Measurements from ENCODE around the gene MLLT6. TPM values are rescaled to one million over a fixed set of nuclear protein-coding genes. Genes with fewer than 3 reads are reported as not detected.

The MLLT6 gene
- polyA plus RNA-seq, 2 of the 4 experiments (the other 2 are of a cell fraction), result 28.3 to 28.9 TPM

- Histone ChIP-seq H3K4me1 (peaks cover 7% of the 10 kb centered on the region), H3K4me2 (no peak overlapping the region), H3K9me3 (no peaks in the 10 kb centered on the region), H3K27ac (no peak overlapping the region), H3K4me3 (no peak overlapping the region)
- no peak for TF ChIP-seq HOXB13 (CRISPR knock-in tag; IDR thresholded peaks at IDR 0.05; ENCODE audit: low read depth)
- no peak for TF ChIP-seq NR3C1 (IDR thresholded peaks at IDR 0.05)
- TF ChIP-seq MYC (IDR thresholded peaks at IDR 0.05; ENCODE audit: borderline replicate concordance, low read length), result no peak
- TF ChIP-seq PBX3 (IDR thresholded peaks at IDR 0.05), result no peak
- TF ChIP-seq KDM5A (IDR thresholded peaks at IDR 0.05), result no peak
- TF ChIP-seq, protein P1, sequence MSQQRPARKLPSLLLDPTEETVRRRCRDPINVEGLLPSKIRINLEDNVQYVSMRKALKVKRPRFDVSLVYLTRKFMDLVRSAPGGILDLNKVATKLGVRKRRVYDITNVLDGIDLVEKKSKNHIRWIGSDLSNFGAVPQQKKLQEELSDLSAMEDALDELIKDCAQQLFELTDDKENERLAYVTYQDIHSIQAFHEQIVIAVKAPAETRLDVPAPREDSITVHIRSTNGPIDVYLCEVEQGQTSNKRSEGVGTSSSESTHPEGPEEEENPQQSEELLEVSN (IDR thresholded peaks at IDR 0.05; ENCODE audit: borderline replicate concordance, low read depth), result no peak
- no peak for TF ChIP-seq TFCP2L1 (CRISPR knock-in tag; IDR thresholded peaks at IDR 0.05)
- no peak for TF ChIP-seq ZC3H11A (IDR thresholded peaks at IDR 0.05)
- TF ChIP-seq, protein P2, sequence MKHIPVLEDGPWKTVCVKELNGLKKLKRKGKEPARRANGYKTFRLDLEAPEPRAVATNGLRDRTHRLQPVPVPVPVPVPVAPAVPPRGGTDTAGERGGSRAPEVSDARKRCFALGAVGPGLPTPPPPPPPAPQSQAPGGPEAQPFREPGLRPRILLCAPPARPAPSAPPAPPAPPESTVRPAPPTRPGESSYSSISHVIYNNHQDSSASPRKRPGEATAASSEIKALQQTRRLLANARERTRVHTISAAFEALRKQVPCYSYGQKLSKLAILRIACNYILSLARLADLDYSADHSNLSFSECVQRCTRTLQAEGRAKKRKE (CRISPR knock-in tag; IDR thresholded peaks at IDR 0.05; ENCODE audit: low read depth), result no peak
- no peak for TF ChIP-seq TP53 (CRISPR knock-in tag; IDR thresholded peaks at IDR 0.05)
- no peak for TF ChIP-seq ZSCAN20 (CRISPR knock-in tag; IDR thresholded peaks at IDR 0.05)
- FAIRE-seq (no peak), ATAC-seq (no peak), DNase-seq (ENCODE audit: low read depth in 1 of 2, low spot score in 1 of 2) (no peak)
- WGBS (ENCODE audit: missing lambda C conversion rate), result 96% methylated on average over 13 of the region's 18 CpGs
- CTCF ChIA-PET, result interaction anchor here (0.5 to 12.9 kb wide), 10 partner anchors 10 to 458 kb away, joined by 3 to 102 read pairs (median 5); no protein-coding TSS in a partner anchor
- POLR2A ChIA-PET, result interaction anchor here (1.2 kb wide), 1 partner anchor 12 kb away, joined by 4 read pairs; no protein-coding TSS in a partner anchor
Observed at GRCh38 chr17:38716368-38717005, 11.4 kb downstream of the MLLT6 start.

GRCh38 chr17:38717139-38717745 lies 12.2 kb downstream of the MLLT6 start:
- 81% methylated on average over 12 of the region's 12 CpGs for WGBS (ENCODE audit: missing lambda C conversion rate)
- TF ChIP-seq RCOR1 (IDR thresholded peaks at IDR 0.05; ENCODE audit: low read depth, low read length) (no peak), CTCF (IDR thresholded peaks at IDR 0.05) (no peak), HOXA7 (CRISPR knock-in tag; IDR thresholded peaks at IDR 0.05) (no peak), ZSCAN20 (CRISPR knock-in tag; IDR thresholded peaks at IDR 0.05) (no peak), CHD4 (IDR thresholded peaks at IDR 0.05; ENCODE audit: borderline replicate concordance) (no peak), REST (IDR thresholded peaks at IDR 0.05) (no peak), FOXS1 (CRISPR knock-in tag; IDR thresholded peaks at IDR 0.05) (no peak), ZNF302 (CRISPR knock-in tag; IDR thresholded peaks at IDR 0.05) (no peak), PBX3 (IDR thresholded peaks at IDR 0.05) (no peak)
- TF ChIP-seq, protein P1 (IDR thresholded peaks at IDR 0.05; ENCODE audit: borderline replicate concordance, low read depth), result no peak
- no peak for DNase-seq (ENCODE audit: low read depth in 1 of 2, low spot score in 1 of 2)
- CTCF ChIA-PET, result interaction anchor here (1.5 to 12.9 kb wide), 6 partner anchors 10 to 457 kb away, joined by 3 to 102 read pairs (median 6); no protein-coding TSS in a partner anchor
- no peak overlapping the region for H3K4me3 ChIP-seq
- no peak overlapping the region for H3K4me2 ChIP-seq
- no peak for FAIRE-seq
- POLR2A ChIA-PET, result no interaction called here
- H3K4me1 ChIP-seq, result peaks cover 7% of the 10 kb centered on the region; the same call in 2 of the 3 replicates
- no peak for ATAC-seq
- H3K27ac ChIP-seq, result no peak overlapping the region
- no peaks in the 10 kb centered on the region for H3K9me3 ChIP-seq

Measured in A549 (cell line).